Caco-2 (cell line): ENCODE results near the gene ZNF883. TPM values are rescaled to one million over a fixed set of nuclear protein-coding genes. Genes with fewer than 3 reads are reported as not detected.

Source experiments
- BruUV-seq: library from RNA; stranded (reverse); fragments of 400-500 nt; replicated peaks from 2 replicates; lab custom pipeline; 2021; lab: Mats Ljungman, UMichigan
- CTCF ChIA-PET: fragments of 300-600 bp; sonication (Branson Sonifier 250); formaldehyde crosslinking; loops from one replicate; lab custom pipeline; 2022; ENCODE audit warnings: antibody characterized with exemption; lab: Charles Lee
- POLR2A ChIA-PET: fragments of 300-600 bp; sonication (Branson Sonifier 250); formaldehyde crosslinking; loops from one replicate; lab custom pipeline; 2022; ENCODE audit warnings: antibody characterized with exemption; lab: Charles Lee
- DNase-seq, 2 experiments: peaks; one replicate each; pipeline versions ENCODE4 v3.0.0 to v3.0.0-alpha.2; 2020 to 2022
- H3K27me3 ChIP-seq: replicated peaks from 2 replicates; pipeline ENCODE4 v1.6.0; 2011; ENCODE audit warnings: low read length; ENCODE audit not compliant: control insufficient read depth, insufficient read depth
- H3K36me3 ChIP-seq: 2 replicates; pipeline ENCODE4 v1.5.1; 2011; ENCODE audit warnings: low read length; ENCODE audit not compliant: control insufficient read depth, insufficient read depth
- H3K4me1 ChIP-seq: fragments of 250-450 bp; sonication (Bioruptor Pico); 2 replicates; pipeline ENCODE4 v1.5.1; 2020; ENCODE audit warnings: mild to moderate bottlenecking
- H3K4me3 ChIP-seq: 2 replicates; pipeline ENCODE4 v1.5.1; 2011; ENCODE audit warnings: low read depth, mild to moderate bottlenecking, control low read depth, low read length
- H3K9me3 ChIP-seq: fragments of 250-450 bp; sonication (Bioruptor Pico); 2 replicates; pipeline ENCODE4 v1.5.1; 2020; ENCODE audit warnings: mild to moderate bottlenecking, moderate library complexity
- H3K27ac Mint-ChIP-seq: one replicate; pipeline ENCODE4 v1.8.0; 2022; ENCODE audit warnings: mixed read lengths; ENCODE audit not compliant: unreplicated experiment
- H3K27me3 Mint-ChIP-seq: one replicate; pipeline ENCODE4 v1.8.0; 2022; ENCODE audit warnings: mixed read lengths; ENCODE audit not compliant: insufficient read depth, unreplicated experiment
- H3K36me3 Mint-ChIP-seq: one replicate; pipeline ENCODE4 v1.8.0; 2022; ENCODE audit warnings: mild to moderate bottlenecking, mixed read lengths; ENCODE audit not compliant: insufficient read depth, unreplicated experiment
- H3K4me1 Mint-ChIP-seq: one replicate; pipeline ENCODE4 v1.8.0; 2022; ENCODE audit warnings: low read depth, mixed read lengths; ENCODE audit not compliant: unreplicated experiment
- H3K4me3 Mint-ChIP-seq: one replicate; pipeline ENCODE4 v1.8.0; 2022; ENCODE audit warnings: mild to moderate bottlenecking, moderate library complexity, mixed read lengths; ENCODE audit not compliant: unreplicated experiment
- H3K9me3 Mint-ChIP-seq: one replicate; pipeline ENCODE4 v1.8.0; 2022; ENCODE audit warnings: mixed read lengths; ENCODE audit not compliant: unreplicated experiment
- intact Hi-C: fragments of 100-400 bp; cut with micrococcal nuclease; formaldehyde crosslinking; loops from one replicate; pipeline ENCODE4 v1.10.0; 2022; ENCODE audit not compliant: unreplicated experiment
- total RNA-seq: library from RNA; stranded (reverse); gene quantifications from 2 replicates; pipeline ENCODE4 v1.2.3, GENCODE V29; 2022
- TF ChIP-seq, protein P1 (sequence below), 2 experiments: fragments of 200-600 bp in 1 of 2; IDR thresholded peaks; 1 replicate in 1 of 2; 2 replicates in 1 of 2; pipeline versions ENCODE4 v1.5.1 to v1.8.0; 2011 to 2022; ENCODE audit warnings: antibody characterized with exemption in 1 of 2, control low read depth in 1 of 2, inconsistent platforms in 1 of 2, low read depth in 1 of 2, low read length in 1 of 2, mild to moderate bottlenecking in 1 of 2, moderate library complexity in 1 of 2; ENCODE audit not compliant: insufficient read depth in 1 of 2, severe bottlenecking in 1 of 2, unreplicated experiment in 1 of 2

ZNF883 gene
- total RNA-seq, 1 experiment from 2014 or later: not detected

GRCh38 chr9:113005777-113006176 is 6.2 kb downstream of the ZNF883 start:
- H3K36me3 Mint-ChIP-seq: no peaks in the 10 kb centered on the region
- CTCF ChIA-PET: interaction anchor here (0.5 kb wide), 1 partner anchor 36 kb away, joined by 4 read pairs; no protein-coding TSS in a partner anchor

GRCh38 chr9:112997236-112997941 is 14.6 kb downstream of the ZNF883 start:
- H3K27me3 Mint-ChIP-seq: no peaks in the 10 kb centered on the region
- POLR2A ChIA-PET: no interaction called here
- H3K4me3 Mint-ChIP-seq: no peak overlapping the region
- Histone ChIP-seq H3K4me1 (no peaks in the 10 kb centered on the region), H3K4me3 (no peak overlapping the region), H3K9me3 (peaks cover 26% of the 10 kb centered on the region), H3K36me3 (no peaks in the 10 kb centered on the region), H3K27me3 (no peaks in the 10 kb centered on the region)
- no TSS peak for BruUV-seq
- CTCF ChIA-PET: no interaction called here
- intact Hi-C loops: no loop called here
- TF ChIP-seq, protein P1, sequence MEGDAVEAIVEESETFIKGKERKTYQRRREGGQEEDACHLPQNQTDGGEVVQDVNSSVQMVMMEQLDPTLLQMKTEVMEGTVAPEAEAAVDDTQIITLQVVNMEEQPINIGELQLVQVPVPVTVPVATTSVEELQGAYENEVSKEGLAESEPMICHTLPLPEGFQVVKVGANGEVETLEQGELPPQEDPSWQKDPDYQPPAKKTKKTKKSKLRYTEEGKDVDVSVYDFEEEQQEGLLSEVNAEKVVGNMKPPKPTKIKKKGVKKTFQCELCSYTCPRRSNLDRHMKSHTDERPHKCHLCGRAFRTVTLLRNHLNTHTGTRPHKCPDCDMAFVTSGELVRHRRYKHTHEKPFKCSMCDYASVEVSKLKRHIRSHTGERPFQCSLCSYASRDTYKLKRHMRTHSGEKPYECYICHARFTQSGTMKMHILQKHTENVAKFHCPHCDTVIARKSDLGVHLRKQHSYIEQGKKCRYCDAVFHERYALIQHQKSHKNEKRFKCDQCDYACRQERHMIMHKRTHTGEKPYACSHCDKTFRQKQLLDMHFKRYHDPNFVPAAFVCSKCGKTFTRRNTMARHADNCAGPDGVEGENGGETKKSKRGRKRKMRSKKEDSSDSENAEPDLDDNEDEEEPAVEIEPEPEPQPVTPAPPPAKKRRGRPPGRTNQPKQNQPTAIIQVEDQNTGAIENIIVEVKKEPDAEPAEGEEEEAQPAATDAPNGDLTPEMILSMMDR (IDR thresholded peaks at IDR 0.05; ENCODE audit: insufficient read depth in 1 of 2, low read depth in 1 of 2, low read length in 1 of 2, severe bottlenecking in 1 of 2, unreplicated experiment in 1 of 2): no peak
- H3K36me3 Mint-ChIP-seq: no peaks in the 10 kb centered on the region
- peaks cover 70% of the 10 kb centered on the region for H3K9me3 Mint-ChIP-seq
- H3K4me1 Mint-ChIP-seq: no peaks in the 10 kb centered on the region
- no peak overlapping the region for H3K27ac Mint-ChIP-seq
- DNase-seq: no peak

More at GRCh38 chr9:113005777-113006176, 6.2 kb downstream of the ZNF883 start:
- POLR2A ChIA-PET: no interaction called here
- Histone ChIP-seq H3K4me1 (no peaks in the 10 kb centered on the region), H3K27me3 (no peaks in the 10 kb centered on the region), H3K36me3 (no peaks in the 10 kb centered on the region), H3K9me3 (peaks cover 9% of the 10 kb centered on the region; the same call in 1 of the 2 replicates), H3K4me3 (no peak overlapping the region)
- TF ChIP-seq, protein P1 (IDR thresholded peaks at IDR 0.05; ENCODE audit: insufficient read depth in 1 of 2, low read depth in 1 of 2, low read length in 1 of 2, severe bottlenecking in 1 of 2, unreplicated experiment in 1 of 2): no peak
- Mint-ChIP-seq H3K4me1 (no peaks in the 10 kb centered on the region), H3K27me3 (no peaks in the 10 kb centered on the region), H3K4me3 (no peak overlapping the region), H3K27ac (no peak overlapping the region), H3K9me3 (peaks cover 42% of the 10 kb centered on the region)
- intact Hi-C loops: no loop called here
- BruUV-seq: no TSS peak
- DNase-seq: no peak

DNA sequence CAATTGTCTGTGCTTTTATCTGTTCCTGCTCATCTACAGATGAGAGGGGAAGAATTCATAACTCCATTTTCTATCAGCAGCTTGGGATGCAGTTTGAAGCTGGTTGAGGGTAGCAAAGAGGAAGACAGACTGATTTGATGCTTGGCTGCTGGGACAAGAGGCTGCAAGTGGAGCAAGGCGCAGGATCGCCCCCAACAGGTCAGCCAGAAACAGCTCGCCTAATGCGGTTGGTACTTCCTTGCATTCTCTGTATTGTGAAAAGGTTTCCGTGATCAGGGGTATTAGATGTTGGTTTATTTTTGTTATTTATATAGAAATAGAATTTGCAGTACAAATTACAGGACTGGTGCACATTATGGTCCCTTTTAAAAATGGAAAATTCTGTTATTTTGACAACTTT is 40.6 kb downstream of the ZNF883 start:
- Histone ChIP-seq H3K36me3 (no peaks in the 10 kb centered on the region), H3K27me3 (no peaks in the 10 kb centered on the region), H3K4me3 (no peak overlapping the region), H3K4me1 (no peaks in the 10 kb centered on the region), H3K9me3 (peaks cover 3% of the 10 kb centered on the region; the same call in 1 of the 2 replicates)
- Mint-ChIP-seq H3K4me3 (no peak overlapping the region), H3K4me1 (no peaks in the 10 kb centered on the region), H3K9me3 (peaks cover 3% of the 10 kb centered on the region), H3K36me3 (no peaks in the 10 kb centered on the region), H3K27me3 (peaks cover 11% of the 10 kb centered on the region), H3K27ac (no peak overlapping the region)
- POLR2A ChIA-PET: no interaction called here
- intact Hi-C loops: loop anchor here (1.0 kb wide), 1 partner anchor 46 kb away; no protein-coding TSS in a partner anchor
- DNase-seq: peak in 1 of 2 experiments; percentile 29
- TF ChIP-seq, protein P1 (IDR thresholded peaks at IDR 0.05; ENCODE audit: insufficient read depth in 1 of 2, low read depth in 1 of 2, low read length in 1 of 2, severe bottlenecking in 1 of 2, unreplicated experiment in 1 of 2): peak; percentile 31 to 33
- no TSS peak for BruUV-seq
- CTCF ChIA-PET: interaction anchor here (1.1 to 1.2 kb wide), 2 partner anchors 51 to 140 kb away, joined by 3 to 4 read pairs; no protein-coding TSS in a partner anchor
